Peyer's patch (tissue), 4 donors: Measurements from ENCODE around the gene GRK6.

Source experiments
- CTCF ChIP-seq, 6 experiments: fragments of 450-650 bp in 4 of 6; fragments of 200-600 bp in 2 of 6; sonication (generic) in 1 of 6; IDR thresholded peaks; one replicate each; pipeline ENCODE4 v1.5.1; 2017 to 2019; ENCODE audit warnings: antibody characterized with exemption in 6 of 6, mild to moderate bottlenecking in 3 of 6, moderate library complexity in 1 of 6
- POLR2A ChIP-seq, 2 donors: fragments of 450-650 bp; IDR thresholded peaks; one replicate each; pipeline ENCODE4 v1.5.1; 2017; ENCODE audit warnings: antibody characterized with exemption in 2 of 2, mild to moderate bottlenecking in 2 of 2, moderate library complexity in 2 of 2

GRCh38 chr5:177445052-177445916, 18.8 kb downstream of the GRK6 start:
- TF ChIP-seq CTCF (IDR thresholded peaks at IDR 0.05) (no peak), POLR2A (IDR thresholded peaks at IDR 0.05) (no peak)
